Subcutaneous adipose tissue (tissue), 4 donors: Measurements from ENCODE around the gene CCN6. TPM values are rescaled to one million over a fixed set of nuclear protein-coding genes. Genes with fewer than 3 reads are reported as not detected.

ENCODE experiments used
- CTCF ChIP-seq: fragments of 450-650 bp; IDR thresholded peaks from one replicate; pipeline ENCODE4 v1.5.1; 2016; ENCODE audit warnings: low read depth, mild to moderate bottlenecking, control low read depth, antibody characterized with exemption, moderate library complexity
- total RNA-seq, 4 donors: library from RNA; depleted of rRNA; stranded (reverse); fragments of >200 nt; gene quantifications; one replicate each; pipeline ENCODE4 v1.1.0, GENCODE V29; 2016

The CCN6 gene
- not detected for total RNA-seq

- no peak for TF ChIP-seq CTCF
Observed at GRCh38 chr6:112054001-112054400, at the start of gene CCN6. Gene CCN6, plus strand, starts transcription at chr6:112054104. Its CDS starts 254 bp downstream, at chr6:112054358.

DNA sequence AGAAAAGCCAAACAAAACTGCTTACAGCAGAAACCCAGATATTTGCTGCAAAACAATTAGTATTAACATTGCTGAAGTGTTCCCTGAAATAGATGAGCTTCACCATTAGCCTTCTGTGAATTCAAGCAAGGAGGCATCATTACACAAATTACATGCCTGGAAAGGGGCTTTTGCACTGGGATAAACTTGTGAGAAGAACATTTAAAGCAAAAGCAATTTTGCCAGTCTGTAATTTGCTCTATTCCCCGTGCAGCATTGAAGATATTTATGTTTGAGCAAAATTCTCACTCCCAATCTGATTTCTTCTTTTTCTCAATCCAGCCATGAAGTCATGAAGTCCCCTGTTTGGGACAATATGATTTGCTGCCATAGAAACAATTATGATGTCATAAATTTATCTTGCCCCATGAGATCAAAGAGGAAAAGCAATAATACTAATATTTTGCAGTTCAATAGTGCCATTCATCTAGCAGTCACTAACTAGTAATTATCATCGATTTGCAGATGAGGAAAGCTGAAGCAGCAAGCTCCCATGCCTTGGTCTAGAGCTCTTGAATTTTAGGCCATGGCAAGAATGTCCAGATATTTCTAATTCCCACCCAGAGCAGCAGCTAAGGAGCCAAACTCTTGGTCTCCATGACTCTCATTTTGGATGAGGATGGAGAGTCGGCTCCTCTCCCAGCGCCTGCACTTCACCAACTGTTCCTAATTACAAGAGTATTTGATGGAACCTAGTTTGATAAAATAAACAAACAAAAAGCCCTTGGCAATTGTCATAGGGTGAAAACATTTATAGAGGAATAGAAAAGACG is 49.5 kb upstream of the CCN6 start:
- TF ChIP-seq CTCF, result no peak

DNA sequence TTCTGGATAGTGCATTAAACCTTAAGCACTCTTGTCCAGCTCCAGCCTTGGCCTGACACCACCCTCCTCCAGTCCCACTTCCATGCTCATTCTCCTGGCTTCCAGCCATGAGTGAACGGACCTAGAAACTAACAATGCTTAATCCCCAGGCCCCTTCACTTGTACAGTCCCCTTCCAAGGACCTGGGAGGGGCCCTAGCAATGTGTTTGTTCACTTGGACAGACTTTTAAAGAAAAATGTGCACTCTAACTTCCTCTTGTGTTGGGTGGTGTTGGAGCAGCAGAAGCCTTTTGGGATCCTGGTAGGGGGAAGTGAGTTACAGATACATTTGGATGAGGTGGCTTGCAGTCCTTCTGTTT is 48.9 kb upstream of the CCN6 start:
- TF ChIP-seq CTCF, result no peak

- no peak for TF ChIP-seq CTCF
Observed at GRCh38 chr6:112007254-112007653, 46.6 kb upstream of the CCN6 start.

- no peak for TF ChIP-seq CTCF
Observed at GRCh38 chr6:112007805-112008204, 46.1 kb upstream of the CCN6 start.

- no peak for TF ChIP-seq CTCF
Observed at GRCh38 chr6:112008482-112008881, 45.4 kb upstream of the CCN6 start.

DNA sequence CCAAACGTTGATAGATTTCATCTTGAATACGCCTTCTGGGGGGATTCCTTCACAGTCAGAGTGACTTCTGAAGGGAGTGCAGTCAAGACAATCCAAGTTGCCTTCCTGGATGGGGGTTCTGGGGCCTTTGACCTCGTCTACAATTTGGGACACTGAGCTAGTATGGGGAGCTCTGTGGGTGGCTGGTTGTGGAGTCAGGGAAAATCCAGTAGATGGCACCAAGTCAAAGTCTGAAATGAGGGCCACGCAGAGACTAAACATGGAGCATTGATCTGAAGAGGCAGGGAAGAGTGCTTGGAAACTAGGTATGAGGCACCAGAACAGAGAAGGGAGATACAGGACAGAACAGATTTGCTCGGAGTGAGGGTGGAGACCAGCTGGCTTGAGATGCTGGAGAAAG is 43.6 kb upstream of the CCN6 start:
- TF ChIP-seq CTCF, result no peak
